Tibial nerve (tissue), 4 donors: ENCODE data around the gene GORASP2. TPM values are rescaled to one million over a fixed set of nuclear protein-coding genes. Genes with fewer than 3 reads are reported as not detected.

Experiments
- DNase-seq, 2 donors: peaks; one replicate each; pipeline ENCODE4 v3.0.0-alpha.2; 2019; ENCODE audit warnings: low spot score in 2 of 2
- H3K27ac ChIP-seq, 4 donors: fragments of 200-600 bp; sonication (generic) in 3 of 4; one replicate each; pipeline ENCODE4 v1.5.1; 2017 to 2019; ENCODE audit warnings: mild to moderate bottlenecking in 1 of 4
- H3K27me3 ChIP-seq, 2 donors: fragments of 200-600 bp; sonication (generic) in 1 of 2; one replicate each; pipeline versions ENCODE4 v1.5.1 to v1.6.0; 2017 to 2019
- H3K36me3 ChIP-seq, 3 donors: fragments of 200-600 bp; sonication (generic); one replicate each; pipeline ENCODE4 v1.5.1; 2018 to 2019
- H3K4me1 ChIP-seq, 4 donors: fragments of 200-600 bp; sonication (generic) in 3 of 4; one replicate each; pipeline ENCODE4 v1.5.1; 2017 to 2019
- H3K4me3 ChIP-seq, 4 donors: fragments of 200-600 bp; sonication (generic) in 3 of 4; one replicate each; pipeline ENCODE4 v1.5.1; 2017 to 2019; ENCODE audit warnings: mild to moderate bottlenecking in 1 of 4, moderate library complexity in 1 of 4
- H3K9me3 ChIP-seq, 4 donors: fragments of 200-600 bp; sonication (generic) in 3 of 4; one replicate each; pipeline ENCODE4 v1.5.1; 2017 to 2019
- EP300 ChIP-seq, 2 donors: sonication (generic); formaldehyde crosslinking; IDR thresholded peaks; one replicate each; pipeline ENCODE4 v1.6.1; 2017; ENCODE audit warnings: antibody characterized with exemption in 2 of 2, mild to moderate bottlenecking in 1 of 2
- POLR2A ChIP-seq, 2 donors: fragments of 450-650 bp; IDR thresholded peaks; one replicate each; pipeline ENCODE4 v1.6.1; 2017; ENCODE audit warnings: antibody characterized with exemption in 2 of 2, mild to moderate bottlenecking in 2 of 2, moderate library complexity in 2 of 2
- WGBS, 2 donors: methylation state at CpG; one replicate each; pipeline ENCODE4 v1.1.5; 2018; 5-methylcytosine and 5-hydroxymethylcytosine counted together
- total RNA-seq, 4 donors: library from RNA; depleted of rRNA; stranded (reverse); fragments of >200 nt; gene quantifications; one replicate each; pipeline ENCODE4 v1.1.0, GENCODE V29; 2016
- TF ChIP-seq, protein P1 (sequence below), 5 experiments: fragments of 200-600 bp in 3 of 5; fragments of 450-650 bp in 2 of 5; sonication (generic) in 3 of 5; IDR thresholded peaks; one replicate each; pipeline ENCODE4 v1.5.1; 2016 to 2019; ENCODE audit warnings: antibody characterized with exemption in 5 of 5, mild to moderate bottlenecking in 3 of 5, moderate library complexity in 2 of 5

The GORASP2 gene
- total RNA-seq, 4 donors from 2014 or later: 22.2 to 35.4 (median 27.4) TPM

GRCh38 chr2:170997893-170998597 lies 69.0 kb downstream of the GORASP2 start:
- Histone ChIP-seq H3K4me3 (no peak overlapping the region), H3K4me1 (no peaks in the 10 kb centered on the region), H3K27me3 (no peaks in the 10 kb centered on the region), H3K9me3 (no peaks in the 10 kb centered on the region), H3K27ac (no peak overlapping the region), H3K36me3 (peaks cover 0 to 64% (median 0%) of the 10 kb centered on the region in 3 donors)
- TF ChIP-seq, protein P1, sequence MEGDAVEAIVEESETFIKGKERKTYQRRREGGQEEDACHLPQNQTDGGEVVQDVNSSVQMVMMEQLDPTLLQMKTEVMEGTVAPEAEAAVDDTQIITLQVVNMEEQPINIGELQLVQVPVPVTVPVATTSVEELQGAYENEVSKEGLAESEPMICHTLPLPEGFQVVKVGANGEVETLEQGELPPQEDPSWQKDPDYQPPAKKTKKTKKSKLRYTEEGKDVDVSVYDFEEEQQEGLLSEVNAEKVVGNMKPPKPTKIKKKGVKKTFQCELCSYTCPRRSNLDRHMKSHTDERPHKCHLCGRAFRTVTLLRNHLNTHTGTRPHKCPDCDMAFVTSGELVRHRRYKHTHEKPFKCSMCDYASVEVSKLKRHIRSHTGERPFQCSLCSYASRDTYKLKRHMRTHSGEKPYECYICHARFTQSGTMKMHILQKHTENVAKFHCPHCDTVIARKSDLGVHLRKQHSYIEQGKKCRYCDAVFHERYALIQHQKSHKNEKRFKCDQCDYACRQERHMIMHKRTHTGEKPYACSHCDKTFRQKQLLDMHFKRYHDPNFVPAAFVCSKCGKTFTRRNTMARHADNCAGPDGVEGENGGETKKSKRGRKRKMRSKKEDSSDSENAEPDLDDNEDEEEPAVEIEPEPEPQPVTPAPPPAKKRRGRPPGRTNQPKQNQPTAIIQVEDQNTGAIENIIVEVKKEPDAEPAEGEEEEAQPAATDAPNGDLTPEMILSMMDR (IDR thresholded peaks at IDR 0.05): no peak
- TF ChIP-seq EP300 (IDR thresholded peaks at IDR 0.05): no peak
- no peak for TF ChIP-seq POLR2A (IDR thresholded peaks at IDR 0.05)
- 91 to 93% methylated on average over 5 of the region's 5 CpGs for WGBS, 2 donors
- no peak for DNase-seq

- Histone ChIP-seq H3K4me3 (no peak overlapping the region), H3K36me3 (peaks cover 0 to 63% (median 0%) of the 10 kb centered on the region in 3 donors), H3K4me1 (no peaks in the 10 kb centered on the region), H3K9me3 (no peaks in the 10 kb centered on the region), H3K27me3 (no peaks in the 10 kb centered on the region), H3K27ac (no peak overlapping the region)
- TF ChIP-seq, protein P1 (IDR thresholded peaks at IDR 0.05): no peak
- TF ChIP-seq POLR2A (IDR thresholded peaks at IDR 0.05) (no peak), EP300 (IDR thresholded peaks at IDR 0.05) (no peak)
- DNase-seq: no peak
- WGBS, 2 donors: 87 to 96% methylated on average over 6 of the region's 6 CpGs
These were observed 70.6 kb downstream of the GORASP2 start for GRCh38 chr2:170999654-171000053.

DNA sequence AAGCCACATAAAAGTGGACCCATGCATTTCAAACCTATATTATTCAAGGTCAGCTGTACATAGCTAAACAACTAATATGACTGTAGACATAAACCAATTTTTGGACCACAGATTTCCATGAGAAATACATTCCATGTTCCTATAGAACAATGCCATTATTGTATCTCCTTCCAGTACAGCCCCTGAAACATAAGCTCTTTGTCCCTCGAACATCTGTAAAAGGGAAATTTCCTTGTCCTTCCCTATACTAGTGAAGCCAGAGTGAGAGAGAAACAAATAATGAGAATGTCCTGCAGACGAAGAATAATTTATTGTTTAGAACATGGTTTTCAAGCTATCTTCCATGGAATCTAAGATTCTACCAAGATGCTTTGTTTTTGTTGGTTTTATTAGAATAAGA lies 75.3 kb downstream of the GORASP2 start:
- DNase-seq: no peak
- H3K4me3 ChIP-seq: no peak overlapping the region

DNA sequence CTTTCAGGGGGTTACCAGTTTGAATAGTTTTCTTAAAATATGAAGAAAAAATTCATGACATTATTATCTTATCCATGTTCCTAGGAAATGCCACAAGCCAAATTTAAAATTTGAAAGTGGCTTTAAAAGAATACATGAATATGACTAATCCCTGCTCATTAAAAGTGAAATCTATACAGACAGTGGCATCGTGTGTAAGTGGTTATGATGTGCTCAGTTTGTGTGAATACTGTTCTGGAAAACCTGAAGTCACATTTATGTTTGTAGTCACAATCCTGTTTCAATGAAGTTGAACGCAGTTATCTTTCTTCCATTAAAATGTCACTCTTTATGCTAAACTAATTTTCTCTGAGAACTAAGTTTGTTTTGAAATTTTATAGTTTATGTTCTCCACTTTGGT lies 75.8 kb downstream of the GORASP2 start:
- Histone ChIP-seq H3K4me1 (no peaks in the 10 kb centered on the region), H3K27ac (peak overlapping the region in 1 of 4 donors; percentile 15), H3K27me3 (no peaks in the 10 kb centered on the region), H3K9me3 (no peaks in the 10 kb centered on the region), H3K36me3 (peaks cover 0 to 57% (median 0%) of the 10 kb centered on the region in 3 donors), H3K4me3 (no peak overlapping the region)
- TF ChIP-seq, protein P1 (IDR thresholded peaks at IDR 0.05): no peak
- TF ChIP-seq POLR2A (IDR thresholded peaks at IDR 0.05): no peak
- no peak for TF ChIP-seq EP300 (IDR thresholded peaks at IDR 0.05)
- DNase-seq: no peak
- 66 to 72% methylated on average over 2 of the region's 2 CpGs for WGBS, 2 donors

More for the DNA sequence above, 75.3 kb downstream of the GORASP2 start:
- 43 to 47% methylated on average over 2 of the region's 2 CpGs for WGBS, 2 donors
- Histone ChIP-seq H3K4me1 (no peaks in the 10 kb centered on the region), H3K27ac (peak overlapping the region in 1 of 4 donors; percentile 15), H3K9me3 (no peaks in the 10 kb centered on the region), H3K27me3 (no peaks in the 10 kb centered on the region), H3K36me3 (peaks cover 0 to 57% (median 0%) of the 10 kb centered on the region in 3 donors)
- TF ChIP-seq, protein P1 (IDR thresholded peaks at IDR 0.05): no peak

DNA sequence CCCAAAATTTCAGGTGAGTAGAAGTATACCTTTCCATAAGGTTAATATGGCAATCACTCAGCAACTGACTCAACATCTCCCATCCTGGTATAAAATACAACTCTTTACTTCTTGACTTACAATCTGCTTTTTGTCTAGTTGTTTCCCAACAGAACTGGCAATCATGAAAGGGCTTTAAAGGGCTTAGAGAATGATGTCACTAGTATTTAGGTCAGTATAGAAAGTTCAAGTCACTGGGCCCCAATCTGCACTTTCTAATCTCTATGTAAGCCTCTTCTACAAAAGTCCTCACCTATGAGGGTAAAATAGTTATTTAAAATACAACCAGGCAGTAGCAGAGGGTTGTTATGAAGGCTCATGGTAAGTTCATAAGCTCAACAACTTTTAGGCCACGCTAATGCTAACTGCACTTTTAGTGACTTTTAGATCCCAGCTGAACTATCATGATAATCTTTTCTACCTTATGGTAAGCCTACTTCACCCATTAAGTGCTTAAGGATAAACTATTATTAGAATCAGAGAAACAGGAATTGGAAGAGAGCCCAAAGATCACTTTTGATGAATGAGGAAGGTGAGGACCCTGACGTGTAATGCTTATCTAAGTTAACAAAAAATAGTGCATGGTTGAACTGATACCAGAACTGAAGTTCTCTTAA lies 79.6 kb downstream of the GORASP2 start:
- no peaks in the 10 kb centered on the region for H3K9me3 ChIP-seq
- TF ChIP-seq POLR2A (IDR thresholded peaks at IDR 0.05): no peak
- no peak for TF ChIP-seq EP300 (IDR thresholded peaks at IDR 0.05)
- TF ChIP-seq, protein P1 (IDR thresholded peaks at IDR 0.05): no peak
- H3K4me3 ChIP-seq: no peak overlapping the region
- no peaks in the 10 kb centered on the region for H3K4me1 ChIP-seq
- no peaks in the 10 kb centered on the region for H3K27me3 ChIP-seq
- WGBS, 2 donors: 78 to 83% methylated on average over 2 of the region's 2 CpGs
- H3K27ac ChIP-seq: no peak overlapping the region
- peaks cover 0 to 60% (median 7%) of the 10 kb centered on the region in 3 donors for H3K36me3 ChIP-seq
- DNase-seq: no peak
